Measurements from ENCODE around the gene COX15. TPM values are rescaled to one million over a fixed set of nuclear protein-coding genes. Genes with fewer than 3 reads are reported as not detected.

The COX15 gene
- total RNA-seq, result 10 to 100 TPM; 36.3 to 38.8 TPM

DNA sequence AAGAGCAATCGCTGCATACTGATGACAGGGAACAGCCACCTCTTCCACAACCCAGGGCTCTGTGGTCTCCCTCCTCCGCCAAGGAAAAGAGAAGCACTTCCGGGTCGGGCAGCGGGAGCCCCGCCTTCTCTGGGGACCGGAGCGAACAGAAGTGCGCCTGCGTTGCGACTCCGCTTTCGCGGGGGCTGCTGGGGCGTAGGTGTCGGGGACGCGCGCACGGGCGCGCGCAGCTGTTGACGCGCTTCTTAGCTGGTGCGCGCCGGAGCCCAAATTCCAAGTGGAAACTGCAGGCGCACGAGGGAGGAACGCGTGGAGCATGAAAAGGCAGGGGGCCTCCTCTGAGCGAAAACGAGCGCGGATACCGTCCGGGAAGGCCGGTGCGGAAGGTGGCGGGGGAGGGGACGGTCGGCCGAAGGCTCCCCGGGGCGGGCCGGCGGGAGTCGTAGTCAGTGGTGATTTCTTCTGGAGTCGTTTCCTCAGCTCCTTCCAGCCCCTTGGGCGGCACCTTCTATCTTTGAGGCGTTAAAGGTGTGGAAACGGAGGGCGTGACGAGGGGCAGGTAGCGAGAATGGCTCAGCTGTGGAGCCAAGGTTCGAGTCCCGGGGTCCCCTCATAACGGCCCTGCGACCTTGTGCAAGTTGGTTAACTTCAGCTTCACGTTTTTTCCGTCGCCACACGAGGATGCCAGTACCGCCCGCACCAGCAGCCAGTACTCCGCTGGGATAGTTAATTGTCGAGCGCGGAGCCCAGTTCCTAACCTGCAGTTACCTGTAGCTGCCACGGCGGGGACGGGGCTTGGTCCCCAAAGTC lies at the start of gene COX15, which contains the start of gene CUTC:
Gene COX15 (minus strand): TSS at position 95 of the 810 bp plus-strand sequence. CDS start 78 bp downstream, at position 17.
Gene CUTC (plus strand): TSS at position 202 of the 810 bp plus-strand sequence. CDS start 115 bp downstream, at position 317.
- Mint-ChIP-seq H3K27me3 (ENCODE audit: low read depth) (no peaks in the 10 kb centered on the region), H3K9me3 (no peaks in the 10 kb centered on the region), H3K4me3 (peak within 1 kb of the TSS; percentile 99), H3K4me1 (ENCODE audit: low read depth) (peaks cover 32% of the 10 kb centered on the region), H3K36me3 (ENCODE audit: low read depth) (peaks cover 31% of the 10 kb centered on the region), H3K27ac (peak within 1 kb of the TSS; percentile 96)
- intact Hi-C loops (cut with micrococcal nuclease), result loop anchor here (1.0 to 5.0 kb wide), 9 partner anchors 73 to 1597 kb away; partner anchors contain the start of genes DNMBP, ENTPD7, ERLIN1 and GOT1
- CTCF ChIA-PET, result interaction anchor here (0.8 to 2.3 kb wide), 8 partner anchors 8 to 313 kb away, joined by 3 to 14 read pairs (median 4); partner anchors contain the start of gene SLC25A28
- DNase-seq, result peak; percentile 96

GRCh38 chr10:99779335-99779734 lies 47.4 kb upstream of the COX15 start:
- CTCF ChIA-PET, result no interaction called here
- H3K9me3 Mint-ChIP-seq, result no peaks in the 10 kb centered on the region
- H3K27me3 Mint-ChIP-seq (ENCODE audit: low read depth), result no peaks in the 10 kb centered on the region
- no peak for DNase-seq
- peaks cover 3% of the 10 kb centered on the region for H3K36me3 Mint-ChIP-seq (ENCODE audit: low read depth)
- no peak overlapping the region for H3K4me3 Mint-ChIP-seq
- intact Hi-C loops (cut with micrococcal nuclease), result no loop called here
- H3K27ac Mint-ChIP-seq, result no peak overlapping the region
- peaks cover 5% of the 10 kb centered on the region for H3K4me1 Mint-ChIP-seq (ENCODE audit: low read depth)

- no peaks in the 10 kb centered on the region for H3K9me3 Mint-ChIP-seq
- no peak for DNase-seq
- no peaks in the 10 kb centered on the region for H3K27me3 Mint-ChIP-seq (ENCODE audit: low read depth)
- H3K27ac Mint-ChIP-seq, result no peak overlapping the region
- CTCF ChIA-PET, result no interaction called here
- intact Hi-C loops (cut with micrococcal nuclease), result no loop called here
- H3K36me3 Mint-ChIP-seq (ENCODE audit: low read depth), result peaks cover 3% of the 10 kb centered on the region
- no peak overlapping the region for H3K4me3 Mint-ChIP-seq
- peaks cover 5% of the 10 kb centered on the region for H3K4me1 Mint-ChIP-seq (ENCODE audit: low read depth)
Measured at GRCh38 chr10:99777918-99778714, 46.2 kb upstream of the COX15 start.

DNA sequence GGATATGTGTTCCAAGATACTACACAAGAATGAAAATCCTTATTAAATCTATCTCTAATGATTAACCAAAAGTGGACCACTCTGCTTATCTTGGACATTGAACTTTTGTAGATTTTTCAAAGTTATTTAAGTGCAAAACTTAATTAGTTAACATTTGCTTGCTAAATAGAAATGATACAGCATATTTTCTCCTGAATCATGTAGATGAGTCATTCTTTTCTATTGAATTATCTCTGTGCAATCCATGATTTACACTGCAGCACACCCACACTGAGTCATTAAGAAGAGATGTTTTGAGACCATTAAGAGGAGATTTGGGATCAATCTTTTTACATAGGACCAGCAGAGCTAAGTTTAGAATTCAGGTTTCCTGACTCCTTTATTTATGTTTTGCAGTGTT lies 43.9 kb upstream of the COX15 start:
- Mint-ChIP-seq H3K4me1 (ENCODE audit: low read depth) (peaks cover 5% of the 10 kb centered on the region), H3K27ac (no peak overlapping the region), H3K36me3 (ENCODE audit: low read depth) (no peaks in the 10 kb centered on the region), H3K4me3 (no peak overlapping the region), H3K9me3 (no peaks in the 10 kb centered on the region), H3K27me3 (ENCODE audit: low read depth) (no peaks in the 10 kb centered on the region)
- no peak for DNase-seq
- intact Hi-C loops (cut with micrococcal nuclease), result no loop called here
- CTCF ChIA-PET, result no interaction called here

DNA sequence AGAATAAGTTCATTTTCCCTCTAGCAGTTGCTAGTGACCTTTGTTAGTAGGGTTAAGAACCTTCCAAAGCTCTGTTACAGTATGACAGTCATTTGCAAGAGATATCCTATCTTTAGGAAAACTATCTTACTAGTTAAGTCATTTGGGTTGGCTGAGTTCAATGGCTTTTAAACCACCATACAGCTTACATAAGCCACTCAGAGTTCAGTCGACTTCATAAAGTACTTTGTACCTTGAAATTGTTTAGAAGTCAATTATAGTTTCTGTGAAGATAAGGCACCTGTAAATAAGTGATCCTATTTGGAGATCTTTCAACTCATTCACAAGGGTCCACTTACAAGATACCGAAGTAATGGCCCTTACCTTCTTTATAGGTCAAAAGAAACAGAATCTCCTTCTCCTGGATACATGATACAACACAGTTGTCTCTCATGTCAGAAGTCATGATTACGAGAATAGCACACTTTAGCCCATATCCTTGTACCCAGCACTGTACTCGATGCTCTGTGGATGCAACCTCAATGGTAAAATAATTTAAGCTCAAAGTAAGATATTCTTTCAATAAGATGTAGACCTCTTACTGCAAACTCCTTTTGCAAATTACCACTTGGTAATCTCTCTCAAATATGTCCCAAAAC lies 38.6 kb upstream of the COX15 start:
- Mint-ChIP-seq H3K4me3 (no peak overlapping the region), H3K36me3 (ENCODE audit: low read depth) (no peaks in the 10 kb centered on the region), H3K27ac (no peak overlapping the region), H3K27me3 (ENCODE audit: low read depth) (no peaks in the 10 kb centered on the region), H3K4me1 (ENCODE audit: low read depth) (no peaks in the 10 kb centered on the region), H3K9me3 (no peaks in the 10 kb centered on the region)
- no peak for DNase-seq
- CTCF ChIA-PET, result interaction anchor here (0.5 kb wide), 1 partner anchor 56 kb away, joined by 5 read pairs; no protein-coding TSS in a partner anchor
- intact Hi-C loops (cut with micrococcal nuclease), result no loop called here

GRCh38 chr10:99769706-99770105 lies 37.8 kb upstream of the COX15 start:
- H3K27ac Mint-ChIP-seq, result no peak overlapping the region
- H3K4me3 Mint-ChIP-seq, result no peak overlapping the region
- H3K27me3 Mint-ChIP-seq (ENCODE audit: low read depth), result no peaks in the 10 kb centered on the region
- no peak for DNase-seq
- CTCF ChIA-PET, result interaction anchor here (0.5 kb wide), 1 partner anchor 56 kb away, joined by 5 read pairs; no protein-coding TSS in a partner anchor
- H3K36me3 Mint-ChIP-seq (ENCODE audit: low read depth), result peaks cover under 1% of the 10 kb centered on the region
- H3K4me1 Mint-ChIP-seq (ENCODE audit: low read depth), result no peaks in the 10 kb centered on the region
- H3K9me3 Mint-ChIP-seq, result peaks cover under 1% of the 10 kb centered on the region
- intact Hi-C loops (cut with micrococcal nuclease), result no loop called here

DNA sequence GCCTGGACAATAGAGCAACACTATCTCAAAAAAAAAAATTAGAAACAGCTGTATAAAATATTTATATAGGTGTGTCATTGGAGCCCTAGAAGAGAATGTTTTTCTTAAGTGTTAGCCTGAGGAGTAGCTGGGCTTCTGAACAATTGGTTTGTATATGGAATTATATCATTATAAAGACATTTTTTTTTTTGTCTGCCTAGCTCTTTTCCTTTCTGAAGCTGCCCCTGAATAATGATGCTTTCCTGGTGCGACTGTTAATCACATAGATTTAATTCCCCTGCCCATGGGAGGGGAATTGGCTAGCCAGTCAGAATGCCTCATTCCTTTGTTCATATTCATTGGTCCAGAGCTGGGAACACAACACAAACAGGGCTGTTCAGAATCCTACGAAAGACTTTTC lies 36.6 kb upstream of the COX15 start:
- H3K4me1 Mint-ChIP-seq (ENCODE audit: low read depth), result no peaks in the 10 kb centered on the region
- H3K27ac Mint-ChIP-seq, result no peak overlapping the region
- CTCF ChIA-PET, result no interaction called here
- no peak for DNase-seq
- H3K4me3 Mint-ChIP-seq, result no peak overlapping the region
- H3K36me3 Mint-ChIP-seq (ENCODE audit: low read depth), result peaks cover 11% of the 10 kb centered on the region
- intact Hi-C loops (cut with micrococcal nuclease), result no loop called here
- H3K27me3 Mint-ChIP-seq (ENCODE audit: low read depth), result no peaks in the 10 kb centered on the region
- peaks cover 7% of the 10 kb centered on the region for H3K9me3 Mint-ChIP-seq

DNA sequence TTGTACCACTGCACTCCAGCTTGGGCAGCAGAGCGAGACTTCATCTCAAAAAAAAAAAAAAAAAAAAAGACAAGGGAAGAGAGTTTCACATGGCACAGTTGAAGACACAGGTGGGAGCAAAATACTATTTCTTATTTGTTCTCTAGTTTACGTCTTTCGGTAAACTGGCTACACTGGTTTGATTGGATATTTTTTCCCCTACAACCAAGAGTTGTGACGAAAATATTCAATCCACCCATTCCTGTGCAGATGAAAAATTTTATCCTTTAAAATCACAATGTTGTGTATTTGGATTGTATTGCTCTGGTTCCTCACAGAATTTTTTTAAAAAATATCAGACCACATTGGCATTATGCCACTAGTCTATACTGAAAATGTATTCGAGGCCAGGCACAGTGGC lies 36.0 kb upstream of the COX15 start:
- Mint-ChIP-seq H3K27ac (no peak overlapping the region), H3K27me3 (ENCODE audit: low read depth) (no peaks in the 10 kb centered on the region), H3K36me3 (ENCODE audit: low read depth) (peaks cover 15% of the 10 kb centered on the region), H3K4me1 (ENCODE audit: low read depth) (no peaks in the 10 kb centered on the region), H3K4me3 (no peak overlapping the region), H3K9me3 (peaks cover 9% of the 10 kb centered on the region)
- intact Hi-C loops (cut with micrococcal nuclease), result no loop called here
- CTCF ChIA-PET, result no interaction called here
- no peak for DNase-seq

DNA sequence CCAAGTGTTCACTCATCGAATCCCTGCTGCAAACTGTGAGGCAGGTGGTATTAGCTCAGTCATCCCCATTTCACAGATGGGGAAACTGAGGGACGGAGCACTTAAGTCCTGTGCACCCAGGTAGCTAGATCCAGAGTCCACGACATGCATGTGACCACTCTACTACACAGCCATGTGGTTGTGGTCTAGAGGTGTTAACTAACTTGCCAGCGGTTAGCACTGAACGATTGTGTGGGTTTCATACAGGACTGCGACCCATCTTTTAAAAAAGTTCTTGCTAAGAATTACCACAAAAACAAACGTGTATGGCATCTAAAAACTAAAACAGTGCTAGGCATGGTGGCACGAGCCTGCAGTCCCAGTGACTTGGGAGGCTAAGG lies 34.4 kb upstream of the COX15 start:
- Mint-ChIP-seq H3K9me3 (peaks cover 15% of the 10 kb centered on the region), H3K4me3 (no peak overlapping the region), H3K36me3 (ENCODE audit: low read depth) (peaks cover 26% of the 10 kb centered on the region), H3K4me1 (ENCODE audit: low read depth) (no peaks in the 10 kb centered on the region), H3K27me3 (ENCODE audit: low read depth) (no peaks in the 10 kb centered on the region), H3K27ac (no peak overlapping the region)
- CTCF ChIA-PET, result no interaction called here
- intact Hi-C loops (cut with micrococcal nuclease), result no loop called here
- no peak for DNase-seq

DNA sequence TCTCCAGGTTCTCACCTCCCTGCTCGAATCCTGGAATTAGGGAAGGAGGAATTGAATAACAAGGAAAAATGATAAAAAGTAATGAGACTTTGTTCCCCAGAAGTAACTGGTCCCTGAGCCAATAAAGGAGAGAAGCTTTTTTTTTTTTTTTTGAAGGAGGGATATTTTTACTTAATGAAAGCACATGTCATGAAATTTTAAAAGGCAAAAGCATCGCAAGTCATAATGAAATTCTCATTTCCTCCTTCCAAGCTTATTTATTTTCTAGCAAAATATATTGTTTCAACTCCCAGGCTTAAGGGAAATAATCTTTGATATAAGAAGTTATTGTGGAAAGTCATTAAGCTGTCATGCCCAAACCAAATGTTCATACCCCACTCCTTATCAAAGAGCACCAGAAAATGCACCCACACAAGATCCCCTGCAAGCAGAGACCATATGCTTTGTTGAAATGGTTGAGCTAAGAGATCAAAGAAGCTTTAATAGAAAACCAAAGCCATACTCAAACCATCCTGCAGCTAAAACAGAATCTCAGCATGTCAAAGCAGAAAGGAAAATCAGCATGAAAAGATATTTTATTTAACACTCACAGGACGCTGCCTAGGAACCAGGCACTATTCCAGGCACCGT lies 33.9 kb upstream of the COX15 start:
- no peak for DNase-seq
- Mint-ChIP-seq H3K4me3 (no peak overlapping the region), H3K4me1 (ENCODE audit: low read depth) (no peaks in the 10 kb centered on the region), H3K9me3 (peaks cover 15% of the 10 kb centered on the region), H3K36me3 (ENCODE audit: low read depth) (peaks cover 29% of the 10 kb centered on the region), H3K27me3 (ENCODE audit: low read depth) (no peaks in the 10 kb centered on the region), H3K27ac (no peak overlapping the region)
- CTCF ChIA-PET, result interaction anchor here (0.6 kb wide), 1 partner anchor 49 kb away, joined by 3 read pairs; no protein-coding TSS in a partner anchor
- intact Hi-C loops (cut with micrococcal nuclease), result no loop called here

DNA sequence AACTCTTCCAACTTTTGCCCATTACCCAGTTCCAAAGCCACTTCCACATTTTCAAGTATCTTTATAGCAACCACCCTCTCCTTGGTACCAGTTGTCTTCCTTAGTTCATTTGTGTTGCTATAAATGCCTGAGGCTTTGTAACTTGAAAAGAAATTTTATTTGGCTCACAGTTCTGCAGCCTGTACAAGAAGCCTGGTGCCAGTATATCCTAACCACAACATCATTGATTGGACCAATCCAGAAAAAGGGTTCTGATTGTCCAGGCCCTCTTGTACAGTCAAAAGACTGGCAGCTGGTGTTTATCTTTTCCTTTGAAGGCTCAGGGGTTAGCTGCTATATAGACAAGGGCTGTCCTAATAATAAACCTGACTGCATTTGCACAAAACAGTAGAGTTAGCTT lies 29.4 kb upstream of the COX15 start:
- H3K9me3 Mint-ChIP-seq, result peaks cover 15% of the 10 kb centered on the region
- CTCF ChIA-PET, result no interaction called here
- H3K36me3 Mint-ChIP-seq (ENCODE audit: low read depth), result peaks cover 65% of the 10 kb centered on the region
- no peaks in the 10 kb centered on the region for H3K4me1 Mint-ChIP-seq (ENCODE audit: low read depth)
- no peaks in the 10 kb centered on the region for H3K27me3 Mint-ChIP-seq (ENCODE audit: low read depth)
- H3K27ac Mint-ChIP-seq, result no peak overlapping the region
- no peak for DNase-seq
- H3K4me3 Mint-ChIP-seq, result no peak overlapping the region
- intact Hi-C loops (cut with micrococcal nuclease), result no loop called here

DNA sequence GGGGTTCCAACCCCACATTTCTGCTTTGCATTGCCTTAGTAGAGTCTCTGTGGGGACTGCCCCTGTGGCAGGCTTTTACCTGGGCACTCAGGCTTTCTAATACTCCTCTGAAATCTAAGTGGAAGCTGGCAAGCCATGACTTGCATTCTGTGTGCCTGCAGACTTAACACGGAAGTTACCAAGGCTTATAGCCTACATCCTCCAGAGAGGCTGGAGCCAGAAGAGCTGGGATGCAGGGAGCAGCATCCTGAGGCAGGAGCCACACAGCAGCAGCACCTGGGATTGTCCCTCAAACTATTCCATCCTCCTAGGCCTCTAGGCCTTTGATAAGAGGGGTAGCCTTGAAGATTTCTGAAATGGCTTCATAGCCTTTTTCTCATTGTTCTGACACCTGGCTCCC lies 28.4 kb upstream of the COX15 start:
- no peak overlapping the region for H3K27ac Mint-ChIP-seq

More for the DNA sequence above, 28.4 kb upstream of the COX15 start:
- no peak for DNase-seq
- Mint-ChIP-seq H3K9me3 (peaks cover 15% of the 10 kb centered on the region), H3K4me1 (ENCODE audit: low read depth) (no peaks in the 10 kb centered on the region), H3K36me3 (ENCODE audit: low read depth) (peaks cover 70% of the 10 kb centered on the region), H3K27me3 (ENCODE audit: low read depth) (no peaks in the 10 kb centered on the region), H3K4me3 (no peak overlapping the region)
- CTCF ChIA-PET, result no interaction called here
- intact Hi-C loops (cut with micrococcal nuclease), result no loop called here
